Effector CD4-positive, alpha-beta T cell (primary cell): Measurements from ENCODE around the gene NCOA5.
A peak's percentile ranks its signal among the peaks of the same experiment; 100 is the strongest.
"Not testable (repeated sequence)": the region's sequence is repeated elsewhere in the genome, so short reads cannot be mapped to it uniquely, and the experiment has no call there.

Experiments used
- DNase-seq: peaks from one replicate; pipeline ENCODE4 v3.0.0-alpha.2; 2020

NCOA5 gene

DNA sequence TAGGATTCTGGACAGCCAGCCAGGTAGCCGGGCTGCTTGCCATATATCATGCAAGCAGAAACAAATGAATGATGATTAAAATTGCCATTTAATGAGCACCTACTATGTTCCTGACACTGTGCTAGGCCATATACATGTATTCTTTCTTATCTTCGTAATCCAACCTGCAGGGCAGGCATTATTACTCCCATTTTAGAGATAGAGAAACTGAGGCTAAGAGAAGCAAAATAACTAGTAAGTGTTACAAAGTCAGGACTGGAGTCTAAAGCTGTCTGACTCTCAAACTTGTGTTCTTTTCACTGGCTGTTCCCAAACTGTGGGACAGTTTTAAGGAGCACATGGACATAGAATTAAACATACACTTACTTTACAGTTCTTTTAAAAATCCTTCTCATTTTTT is 30.4 kb upstream of the NCOA5 start:
- DNase-seq, result no peak

DNA sequence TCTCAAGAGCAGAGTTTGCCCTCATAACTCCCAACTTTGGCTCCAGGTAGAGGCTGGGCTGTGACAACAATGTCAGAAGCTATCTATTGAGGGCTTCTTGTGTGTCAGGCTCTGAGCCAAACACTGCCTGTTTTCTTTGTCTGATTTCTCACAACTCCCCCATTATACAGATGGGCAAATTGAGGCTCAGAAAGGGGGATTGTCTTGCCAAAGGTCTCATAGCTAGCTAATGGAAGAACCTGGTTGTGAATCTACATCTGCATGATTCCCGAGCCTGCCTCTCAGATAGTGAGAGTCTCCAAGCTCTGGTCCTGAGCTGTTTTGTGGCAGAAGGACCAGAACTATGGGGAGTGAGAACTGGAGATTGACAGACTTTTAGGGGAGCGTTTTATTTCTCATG is 29.8 kb upstream of the NCOA5 start:
- no peak for DNase-seq

DNA sequence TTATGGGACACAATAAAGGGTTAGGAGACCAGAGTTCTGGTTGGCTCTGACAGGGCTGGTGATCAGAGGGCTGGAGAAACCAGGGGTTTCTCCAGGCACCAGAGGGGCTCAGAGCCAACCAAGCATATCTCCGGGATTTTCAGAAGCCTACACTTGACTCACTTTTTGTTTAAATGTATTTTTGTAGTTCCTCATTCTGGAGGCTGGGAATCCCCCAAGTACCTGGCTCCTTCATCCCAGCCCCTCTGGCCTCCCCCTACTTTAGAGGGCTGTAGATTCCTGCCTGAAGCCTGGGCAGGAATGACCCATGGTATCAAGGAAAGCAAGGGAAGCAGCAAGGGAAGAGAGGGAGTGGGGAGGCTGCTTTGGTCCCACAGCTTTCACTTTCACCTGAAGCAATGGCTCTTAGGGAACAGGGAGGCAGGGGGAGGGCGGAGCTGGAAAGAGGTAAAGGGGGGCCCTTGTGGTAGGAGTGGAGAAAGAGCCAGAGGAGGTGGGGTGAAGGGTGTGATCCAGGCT is 29.3 kb upstream of the NCOA5 start:
- no peak for DNase-seq

DNA sequence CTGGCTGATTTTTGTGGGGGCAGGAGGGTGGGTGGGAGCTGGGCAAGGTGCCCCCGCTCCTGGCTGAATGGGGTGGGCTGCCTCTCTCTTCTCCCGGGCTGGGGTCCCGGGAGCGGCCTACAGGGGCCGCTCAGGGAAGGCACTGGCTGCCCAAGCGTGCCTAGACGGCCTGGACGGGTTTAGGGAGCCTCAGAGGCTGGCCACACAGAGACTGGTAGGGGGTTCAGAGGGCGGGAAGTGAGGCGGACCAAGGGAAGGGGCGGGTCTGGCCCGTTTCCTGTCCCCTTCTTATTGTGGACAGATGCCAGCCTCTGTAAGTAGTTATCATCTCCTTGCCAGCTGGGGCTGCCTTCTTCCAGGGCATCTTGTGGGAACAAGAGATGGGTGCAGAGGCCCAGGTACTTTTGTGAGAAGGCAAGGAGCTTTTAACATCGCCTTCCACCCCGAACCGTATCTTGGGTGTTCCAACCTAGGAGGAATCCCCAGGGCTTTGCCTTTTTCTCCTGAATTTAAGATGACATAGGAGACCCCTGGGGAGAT is 28.8 kb upstream of the NCOA5 start:
- no peak for DNase-seq

DNA sequence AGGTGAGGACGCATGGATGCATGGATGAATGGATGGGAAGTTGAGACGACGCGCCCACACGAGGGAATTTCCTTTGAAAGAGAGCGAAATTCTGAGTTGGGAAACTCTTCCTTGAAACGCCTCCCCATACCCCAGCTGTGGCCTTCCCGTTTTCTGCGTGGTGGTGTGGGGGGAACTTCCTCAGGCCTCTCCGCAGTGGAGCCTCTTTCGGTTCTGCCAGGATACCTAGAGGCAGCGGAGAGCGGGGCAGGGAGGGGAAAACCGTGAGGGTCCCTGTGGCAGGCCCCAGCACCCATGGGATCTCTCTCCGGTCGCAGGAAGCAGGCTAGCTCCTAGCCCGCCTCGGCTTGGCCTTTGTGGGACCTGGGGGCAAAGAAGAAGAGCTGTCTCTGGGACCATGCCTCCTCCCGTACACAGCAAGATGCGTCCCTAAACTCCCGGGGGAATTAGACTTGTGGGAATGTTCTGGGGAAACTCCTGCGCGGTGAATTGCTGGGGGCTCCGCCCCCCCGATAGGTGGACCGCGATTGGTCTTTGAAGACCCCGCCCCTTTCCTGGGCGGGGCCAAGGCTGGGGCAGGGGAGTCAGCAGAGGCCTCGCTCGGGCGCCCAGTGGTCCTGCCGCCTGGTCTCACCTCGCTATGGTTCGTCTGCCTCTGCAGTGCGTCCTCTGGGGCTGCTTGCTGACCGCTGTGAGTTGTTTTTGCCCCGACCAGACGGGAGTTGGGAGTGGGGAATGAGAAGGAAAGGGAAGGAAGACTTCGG is 28.1 kb upstream of the NCOA5 start, which contains the start of gene CD40:
Gene CD40 (plus strand): TSS at position 611 of the 764 bp plus-strand sequence. CDS start 30 bp downstream, at position 641.
- peak; percentile 61 for DNase-seq

DNA sequence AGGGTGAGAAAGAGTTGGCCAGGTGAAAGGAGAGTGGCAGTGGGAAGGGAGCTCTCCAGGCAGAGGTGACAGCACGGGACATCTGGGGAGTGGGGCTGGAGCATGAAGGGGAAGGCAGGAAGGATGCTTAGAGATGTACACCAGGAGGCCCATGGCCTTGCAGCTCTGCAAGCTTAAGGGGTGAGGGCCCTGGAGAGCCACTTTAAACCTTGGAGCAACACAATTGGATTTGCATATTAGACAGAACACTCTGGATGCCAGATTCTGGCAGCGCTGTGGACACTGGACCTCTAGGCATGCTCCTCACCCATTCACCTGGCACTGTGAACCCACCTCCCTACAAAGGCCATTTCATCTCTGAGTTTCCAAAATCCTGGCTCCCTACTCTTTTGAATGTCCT is 24.7 kb upstream of the NCOA5 start:
- no peak for DNase-seq

DNA sequence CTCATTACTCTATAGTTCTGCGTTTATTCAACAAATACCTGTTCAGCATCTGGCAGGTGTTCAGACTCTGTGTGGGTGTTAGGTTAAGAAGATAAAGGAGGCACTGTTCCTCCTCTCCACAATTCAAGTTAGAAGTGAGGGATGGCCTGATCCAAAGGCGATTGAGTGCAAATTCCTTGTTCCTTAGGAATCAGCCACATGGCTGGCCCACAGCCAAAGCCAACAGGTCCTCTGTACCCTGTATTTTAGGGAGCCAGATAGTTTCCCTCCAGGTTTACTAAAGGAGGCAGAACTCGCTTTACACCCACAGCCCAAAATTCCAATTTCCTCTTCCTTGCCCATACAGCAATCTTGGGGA is 23.3 kb upstream of the NCOA5 start:
- no peak for DNase-seq

DNA sequence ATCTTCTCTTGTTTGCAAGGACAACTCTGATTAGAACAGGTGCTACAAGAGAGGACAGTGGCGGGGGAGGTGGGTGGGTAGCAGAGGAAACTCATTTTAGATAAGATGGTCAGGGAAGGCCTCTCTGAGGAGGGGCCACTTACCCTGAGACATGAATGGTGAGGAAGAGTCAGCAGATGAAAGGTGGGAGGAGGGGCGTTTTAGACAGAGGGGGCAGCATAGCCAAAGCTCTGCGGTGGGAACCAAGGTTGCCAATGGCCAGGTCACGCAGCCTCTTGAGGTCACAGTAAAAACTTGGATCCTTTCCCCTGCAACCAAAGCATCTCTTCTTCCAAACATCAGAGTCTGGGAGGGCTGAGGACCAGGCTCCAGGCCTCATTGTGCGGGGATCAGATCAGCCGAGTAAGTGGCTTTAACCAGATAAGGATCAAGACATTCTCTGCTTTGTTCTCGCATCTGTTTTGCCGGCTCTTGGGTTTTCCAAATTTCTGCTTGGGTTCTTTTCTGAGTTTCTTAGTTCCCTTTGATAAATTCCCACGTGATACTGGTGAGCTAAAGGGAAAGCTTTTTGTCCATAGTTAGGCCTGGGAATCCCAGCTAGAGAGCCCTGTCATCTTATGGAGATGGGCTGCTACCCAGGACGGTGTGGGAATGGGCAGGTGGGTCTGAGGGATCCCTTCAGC is 22.8 kb upstream of the NCOA5 start:
- no peak for DNase-seq

DNA sequence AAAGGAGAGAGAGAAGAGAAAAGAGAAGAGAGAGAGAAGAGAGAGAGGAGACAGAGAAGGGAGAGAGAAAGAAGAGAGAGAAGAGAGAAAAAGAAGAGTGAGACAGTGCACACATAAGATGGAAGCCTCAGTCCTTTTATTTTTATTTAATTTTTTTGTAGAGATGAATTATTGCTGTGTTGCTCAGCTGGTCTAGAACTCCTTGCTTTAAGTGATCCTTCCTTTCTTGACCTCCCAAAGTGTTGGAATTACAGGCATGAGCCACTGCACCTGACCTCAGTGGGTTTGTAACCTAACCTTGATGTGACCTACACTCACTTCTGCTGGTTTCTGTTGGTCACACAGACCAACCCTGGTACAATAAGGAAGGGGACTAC is 22.1 kb upstream of the NCOA5 start:
- no peak for DNase-seq

DNA sequence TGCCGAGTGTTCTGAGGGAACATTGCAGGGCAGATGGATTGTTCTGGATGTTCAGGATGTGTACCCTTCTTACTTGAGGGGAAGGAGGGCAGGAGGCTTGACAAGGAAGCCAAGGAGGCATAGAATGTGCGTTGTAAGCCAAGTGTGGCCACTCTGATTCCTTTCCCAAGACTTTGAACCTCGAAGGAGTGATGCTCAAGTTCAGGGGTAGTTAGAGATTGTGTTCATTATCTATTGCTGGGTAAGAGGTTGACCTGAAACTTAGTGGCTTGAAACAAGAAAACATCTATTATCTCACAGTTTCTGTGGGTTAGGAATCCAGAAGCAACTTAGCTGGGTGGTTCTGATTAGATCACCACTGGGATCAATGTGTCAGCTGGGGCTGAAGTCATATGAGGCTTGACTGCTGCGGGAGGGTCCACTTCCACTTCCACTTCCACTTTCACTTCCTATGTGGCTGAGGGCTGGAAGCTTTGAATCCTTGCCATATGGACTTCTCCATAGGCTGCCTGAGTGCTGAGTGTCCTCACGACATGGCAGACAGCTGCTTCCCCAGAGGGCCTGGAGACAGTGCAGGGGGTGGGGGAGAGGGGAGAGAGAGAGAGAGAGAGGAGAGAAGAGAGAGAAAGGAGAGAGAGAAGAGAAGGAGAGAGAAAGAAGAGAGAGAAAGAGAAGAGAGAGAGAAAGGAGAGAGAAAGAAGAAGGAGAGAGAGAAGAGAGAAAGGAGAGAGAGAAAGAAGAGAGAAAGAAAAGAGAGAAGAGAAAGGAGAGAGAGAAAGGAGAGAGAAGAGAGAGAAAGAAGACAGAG is 21.5 kb upstream of the NCOA5 start:
- no peak for DNase-seq

DNA sequence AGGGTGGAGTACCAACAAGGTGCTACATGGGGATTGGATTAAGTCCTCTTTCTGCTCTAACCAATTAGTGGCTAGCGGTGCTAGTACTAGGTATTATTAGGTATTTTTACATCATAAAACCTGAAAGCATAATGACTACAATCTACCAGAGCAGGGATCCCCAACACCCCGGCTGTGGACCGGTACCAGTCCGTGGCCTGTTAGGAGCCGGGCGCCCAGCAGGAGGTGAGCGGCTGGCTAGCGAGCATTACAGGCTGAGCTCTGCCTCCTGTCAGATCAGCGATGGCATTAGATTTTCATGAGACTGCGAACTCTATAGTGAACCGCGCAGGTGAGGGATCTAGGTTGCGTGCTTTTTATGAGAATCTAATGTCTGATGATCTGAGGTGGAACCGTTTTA is 19.2 kb upstream of the NCOA5 start:
- DNase-seq, result no peak

DNA sequence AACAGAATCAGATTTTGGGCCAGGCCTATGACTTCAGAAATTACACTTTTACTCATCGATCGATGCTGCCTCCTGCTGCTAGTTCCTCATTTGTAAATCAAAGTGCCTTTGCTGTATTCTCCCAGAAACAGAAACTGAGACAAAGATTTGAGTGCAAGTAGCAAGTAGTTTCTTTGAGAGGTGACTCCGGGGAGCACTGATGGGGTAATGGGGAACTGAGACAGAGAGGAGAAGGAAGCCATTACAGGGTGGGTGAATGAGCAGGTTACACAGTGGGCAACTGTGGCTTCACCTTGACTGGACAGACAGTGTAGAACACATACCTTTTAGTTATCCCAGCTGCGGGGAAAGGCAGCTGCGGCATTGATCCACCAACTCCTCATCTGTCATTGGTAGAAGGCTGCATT is 18.7 kb upstream of the NCOA5 start:
- no peak for DNase-seq

DNA sequence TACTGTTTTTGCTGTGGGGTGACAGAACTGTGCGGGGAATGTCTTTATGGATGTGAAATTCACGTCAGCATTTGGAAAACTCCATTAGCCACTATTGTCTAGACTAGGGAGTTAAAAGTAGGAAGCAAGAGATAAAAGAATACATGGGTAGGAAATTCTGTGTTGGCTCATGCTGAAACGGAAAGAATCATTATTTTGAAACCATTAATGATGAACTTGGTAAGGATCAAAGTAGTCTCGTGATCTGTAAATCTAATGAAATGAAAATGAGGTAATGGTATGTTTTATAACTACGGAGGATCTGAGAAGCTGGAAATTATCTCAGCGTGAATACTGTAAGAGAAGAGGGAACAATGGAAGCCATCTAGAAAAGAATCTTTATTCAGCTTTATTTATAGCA is 17.3 kb upstream of the NCOA5 start:
- no peak for DNase-seq

DNA sequence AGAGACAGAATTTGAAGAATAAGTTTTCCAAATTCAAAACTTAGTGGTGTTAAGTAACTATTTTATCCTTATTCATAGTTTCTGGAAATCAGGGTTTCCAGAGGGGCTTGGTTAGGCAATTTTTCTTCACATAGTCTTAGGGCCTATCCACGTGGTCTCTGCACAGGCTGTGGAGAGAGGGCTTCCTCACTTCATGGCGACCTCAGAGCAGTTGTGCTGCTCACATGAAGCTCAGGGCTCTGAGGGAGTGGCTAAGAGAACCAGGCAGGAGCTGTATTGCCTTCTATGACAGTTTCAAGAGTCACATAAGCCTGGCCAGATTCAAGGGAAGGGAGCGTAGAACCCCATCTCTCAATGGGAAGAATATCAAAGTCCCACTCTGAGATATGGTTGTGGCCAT is 14.5 kb upstream of the NCOA5 start:
- no peak for DNase-seq

DNA sequence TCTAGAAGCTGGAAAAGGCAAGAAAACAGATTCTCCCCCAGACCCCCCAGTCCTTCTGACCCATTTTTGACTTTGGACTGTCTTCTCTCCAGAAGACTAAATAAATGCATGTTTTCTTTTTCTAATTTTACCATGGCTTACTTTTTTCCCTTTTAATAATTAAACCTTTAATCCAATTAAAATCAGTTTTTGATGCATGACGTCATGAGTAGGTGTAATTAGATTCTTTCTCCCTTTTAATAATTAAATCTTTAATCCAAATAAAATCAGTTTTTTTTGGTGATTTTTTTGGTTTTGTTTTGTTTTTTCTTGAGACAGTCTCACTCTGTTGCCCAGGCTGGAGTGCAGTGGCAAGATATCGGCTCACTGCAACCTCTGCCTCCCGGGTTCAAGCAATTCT is 13.2 kb upstream of the NCOA5 start:
- no peak for DNase-seq

DNA sequence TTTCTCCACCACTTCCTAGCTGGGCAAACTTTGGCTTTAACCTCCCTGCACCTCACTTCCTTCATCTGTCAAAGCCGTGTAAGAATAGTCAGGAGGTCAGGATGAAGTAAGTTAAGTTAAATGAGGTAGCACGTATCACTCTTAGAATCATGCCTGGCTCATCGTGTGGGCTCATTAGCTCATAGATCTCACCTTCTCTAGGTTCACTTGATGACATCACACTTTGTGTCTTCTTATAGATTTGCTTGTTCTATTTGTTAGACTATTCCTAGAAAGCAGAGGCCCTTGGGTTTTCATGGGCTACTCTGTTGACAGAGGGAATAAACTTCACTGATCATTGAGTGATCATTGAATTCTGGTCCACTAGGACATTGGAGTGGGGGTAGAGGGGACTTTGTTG is 12.2 kb upstream of the NCOA5 start:
- DNase-seq, result no peak

DNA sequence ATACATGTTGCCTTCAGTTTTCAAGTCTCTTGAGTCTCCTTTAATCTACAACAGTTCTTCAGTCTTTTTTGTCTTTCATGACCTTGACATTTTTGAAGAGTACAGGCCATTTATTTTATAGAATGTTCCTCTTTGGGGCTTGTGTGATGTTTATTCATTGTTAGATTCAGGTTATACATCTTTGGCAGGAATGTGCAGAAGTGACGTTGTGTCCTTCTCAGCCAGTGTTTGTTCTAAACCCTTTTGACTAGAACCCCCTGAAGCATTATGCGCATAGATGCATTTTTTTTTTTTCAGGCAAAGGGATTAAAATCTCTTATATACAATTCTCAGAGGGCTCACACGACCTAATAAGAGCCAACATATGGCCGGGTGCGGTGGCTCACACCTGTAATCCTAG is 11.2 kb upstream of the NCOA5 start:
- DNase-seq, result no peak

DNA sequence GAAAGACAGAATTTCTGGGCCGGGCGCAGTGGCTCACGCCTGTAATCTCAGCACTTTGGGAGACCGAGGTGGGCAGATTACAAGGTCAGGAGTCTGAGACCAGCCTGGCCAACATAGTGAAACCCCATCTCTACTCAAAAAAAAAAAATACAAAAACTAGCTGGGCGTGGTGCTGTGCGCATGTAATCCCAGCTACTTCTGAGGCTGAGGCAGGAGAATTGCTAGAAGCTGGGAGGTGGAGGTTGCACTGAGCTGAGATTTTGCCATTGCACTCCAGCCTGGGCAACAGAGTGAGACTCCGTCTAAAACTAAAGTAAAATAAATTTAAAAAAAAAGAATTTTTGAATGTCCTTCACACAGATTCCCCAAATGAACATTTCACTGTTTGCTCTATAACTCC is 10.7 kb upstream of the NCOA5 start:
- DNase-seq, result not testable (repeated sequence)

DNA sequence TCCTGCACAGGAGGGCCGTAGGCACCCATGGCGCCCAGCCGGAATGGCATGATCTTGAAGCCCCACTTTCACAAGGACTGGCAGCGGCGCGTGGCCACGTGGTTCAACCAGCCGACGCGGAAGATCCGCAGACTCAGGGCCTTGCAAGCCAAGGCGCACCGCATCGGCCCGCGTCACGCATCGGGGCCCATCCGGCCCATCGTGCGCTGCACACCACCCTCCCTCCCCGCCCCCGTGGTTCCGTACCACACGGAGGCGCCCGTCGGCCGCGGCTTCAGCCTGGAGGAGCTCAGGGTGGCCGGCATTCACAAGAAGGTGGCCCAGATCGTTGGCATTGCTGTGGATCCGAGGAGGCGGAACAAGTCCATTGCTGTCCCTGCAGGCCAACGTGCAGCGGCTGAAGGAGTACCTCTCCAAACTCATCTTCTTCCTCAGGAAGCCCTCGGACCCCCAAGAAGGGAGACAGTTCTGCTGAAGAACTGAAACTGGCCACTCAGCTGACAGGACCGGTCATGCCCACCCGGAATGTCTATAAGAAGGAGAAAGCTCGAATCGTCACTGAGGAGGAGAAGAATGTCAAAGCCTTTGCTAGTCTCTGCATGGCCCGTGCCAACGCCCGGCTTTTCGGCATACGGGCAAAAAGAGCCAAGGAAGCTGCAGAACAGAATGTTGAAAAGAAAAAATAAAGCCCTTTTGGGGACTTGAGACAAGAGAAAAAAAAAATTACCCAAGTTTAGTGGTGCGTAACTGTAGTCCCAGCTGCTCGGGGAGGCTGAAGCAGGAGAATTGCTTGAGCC is 9.9 kb upstream of the NCOA5 start:
- no peak for DNase-seq

DNA sequence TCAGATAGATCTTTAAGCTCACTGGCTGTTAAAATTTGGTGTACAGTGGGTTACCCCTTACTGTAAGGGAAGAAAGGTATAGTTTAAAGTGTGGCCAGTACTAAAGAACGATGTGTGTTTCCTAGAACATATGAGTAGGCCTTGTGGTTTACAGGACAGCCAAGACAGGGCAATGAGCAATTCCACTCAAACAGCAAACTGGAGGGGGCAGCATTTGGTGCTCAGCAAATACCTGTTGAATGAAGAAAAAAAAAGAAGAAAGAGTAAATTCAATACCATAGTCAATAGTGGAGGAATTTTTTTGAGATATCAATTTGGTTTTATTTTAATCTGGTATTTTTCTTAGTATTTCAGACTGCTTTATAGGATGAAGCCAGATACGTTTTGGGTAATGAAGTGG is 3.8 kb upstream of the NCOA5 start:
- no peak for DNase-seq

DNA sequence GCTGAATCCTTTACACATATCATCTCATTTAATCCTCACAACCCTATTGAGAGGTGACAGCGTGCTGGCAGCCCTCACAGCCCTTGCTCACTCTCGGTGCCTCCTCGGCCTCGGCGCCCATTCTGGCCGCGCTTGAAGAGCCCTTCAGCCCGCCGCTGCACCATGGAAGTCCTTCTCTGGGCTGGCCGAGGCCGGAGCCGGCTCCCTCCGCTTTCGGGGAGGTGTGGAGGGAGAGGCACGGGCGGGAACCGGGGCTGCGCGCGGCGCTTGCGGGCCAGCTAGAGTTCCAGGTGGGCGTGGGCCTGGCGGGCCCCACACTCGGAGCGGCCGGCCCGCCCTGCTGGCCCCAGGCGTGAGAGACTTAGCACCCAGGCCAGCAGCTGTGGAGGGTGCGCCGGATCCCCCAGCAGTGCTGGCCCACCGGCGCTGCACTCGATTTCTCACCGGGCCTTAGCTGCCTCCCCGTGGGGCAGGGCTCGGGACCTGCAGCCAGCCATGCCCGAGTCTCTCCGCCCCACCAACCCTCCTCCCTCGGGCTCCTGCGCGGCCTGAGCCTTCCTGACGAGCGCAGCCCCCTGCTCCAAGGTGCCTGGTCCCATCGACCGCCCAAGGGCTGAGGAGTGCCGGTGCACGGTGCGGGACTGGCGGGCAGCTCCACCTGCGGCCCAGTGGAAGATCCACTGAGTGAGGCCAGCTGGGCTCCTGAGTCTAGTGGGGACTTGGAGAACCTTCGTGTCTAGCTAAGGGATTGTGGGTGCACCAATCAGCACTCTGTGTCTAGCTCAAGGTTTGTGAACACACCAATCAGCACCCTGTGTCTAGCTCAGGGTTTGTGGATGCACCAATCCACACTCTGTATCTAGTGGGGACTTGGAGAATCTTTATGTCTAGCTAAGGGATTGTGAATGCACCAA is 2.1 kb upstream of the NCOA5 start:
- DNase-seq, result not testable (repeated sequence)

DNA sequence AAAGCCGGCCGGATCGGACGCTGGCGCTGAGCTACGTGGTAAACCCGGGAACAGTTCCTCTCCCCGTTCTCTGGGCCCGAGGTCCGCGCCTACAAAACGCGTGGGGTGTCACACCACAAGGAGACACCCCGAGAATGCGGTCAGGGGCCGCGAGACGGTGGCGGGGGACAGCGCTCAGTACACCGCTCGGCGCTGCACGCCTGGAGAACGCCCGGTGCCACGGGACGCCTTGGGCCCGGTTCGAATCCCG is 670 bp downstream of the NCOA5 start:
- DNase-seq, result peak; percentile 29
